OCI-LY7 (cell line): ENCODE measurements around the gene ADGRG6. TPM values are rescaled to one million over a fixed set of nuclear protein-coding genes. Genes with fewer than 3 reads are reported as not detected.

Experiments used
- BruUV-seq: library from RNA; stranded (reverse); fragments of 400-500 nt; replicated peaks from 2 replicates; lab custom pipeline; 2021; lab: Mats Ljungman, UMichigan
- CTCF ChIA-PET: fragments of 300-600 bp; sonication (Branson Sonifier 250); formaldehyde crosslinking; loops from one replicate; lab custom pipeline; 2022; ENCODE audit warnings: antibody characterized with exemption; ENCODE audit not compliant: unreplicated experiment; lab: Charles Lee
- POLR2A ChIA-PET: fragments of 300-600 bp; sonication (Branson Sonifier 250); formaldehyde crosslinking; loops from one replicate; lab custom pipeline; 2022; ENCODE audit warnings: antibody characterized with exemption; lab: Charles Lee
- DNase-seq: peaks from one replicate; pipeline ENCODE4 v3.0.0-alpha.2; 2015; ENCODE audit warnings: low spot score
- H2AFZ ChIP-seq: fragments of 200-600 bp; sonication (generic), shearing (Covaris generic); 2 replicates; pipeline ENCODE4 v1.6.1; 2014; ENCODE audit warnings: mild to moderate bottlenecking, antibody characterized with exemption, low read length, moderate library complexity
- H3K27ac ChIP-seq: fragments of 200-600 bp; sonication (generic); 2 replicates; pipeline ENCODE4 v1.5.1; 2014; ENCODE audit warnings: mixed run types, low read depth, mild to moderate bottlenecking, moderate library complexity, low read length, inconsistent platforms; ENCODE audit not compliant: poor library complexity, severe bottlenecking
- H3K36me3 ChIP-seq: fragments of 200-600 bp; sonication (generic); 2 replicates; pipeline ENCODE4 v1.6.1; 2014; ENCODE audit warnings: mild to moderate bottlenecking, antibody characterized with exemption, low read length, moderate library complexity, mixed read lengths; ENCODE audit not compliant: insufficient read depth
- H3K4me1 ChIP-seq: fragments of 200-600 bp; sonication (generic); 2 replicates; pipeline ENCODE4 v1.5.1; 2014; ENCODE audit warnings: mild to moderate bottlenecking, low read length; ENCODE audit not compliant: insufficient read depth, poor library complexity, severe bottlenecking
- H3K4me2 ChIP-seq: fragments of 200-600 bp; sonication (generic); 2 replicates; pipeline ENCODE4 v1.6.1; 2014; ENCODE audit warnings: mild to moderate bottlenecking, low read length
- H3K4me3 ChIP-seq: fragments of 200-600 bp; sonication (generic); 2 replicates; pipeline ENCODE4 v1.5.1; 2014; ENCODE audit warnings: mild to moderate bottlenecking, low read depth, low read length; ENCODE audit not compliant: poor library complexity, severe bottlenecking
- H3K79me2 ChIP-seq: fragments of 200-600 bp; sonication (generic); 2 replicates; pipeline ENCODE4 v1.6.1; 2016; ENCODE audit warnings: low read depth, mild to moderate bottlenecking, low read length, moderate library complexity, mixed read lengths; ENCODE audit not compliant: insufficient read depth
- H3K9me2 ChIP-seq: fragments of 200-600 bp; sonication (generic); 2 replicates; pipeline ENCODE4 v1.6.1; 2016; ENCODE audit warnings: mild to moderate bottlenecking, low read length, mixed read lengths; ENCODE audit not compliant: insufficient read depth
- H3K9me3 ChIP-seq: fragments of 200-600 bp; sonication (generic); 2 replicates; pipeline ENCODE4 v1.6.1; 2014; ENCODE audit warnings: mild to moderate bottlenecking, mixed run types, low read length, mixed read lengths
- H4K20me1 ChIP-seq: fragments of 200-600 bp; sonication (generic); 2 replicates; pipeline ENCODE4 v1.6.1; 2014; ENCODE audit warnings: mild to moderate bottlenecking, antibody characterized with exemption, low read length, moderate library complexity, mixed read lengths; ENCODE audit not compliant: insufficient read depth
- EZH2phosphoT487 ChIP-seq: fragments of 200-600 bp; sonication (generic); IDR thresholded peaks from 2 replicates; pipeline ENCODE4 v1.6.1; 2018; ENCODE audit warnings: low read depth, borderline replicate concordance, mild to moderate bottlenecking, mixed run types, antibody characterized with exemption, low read length, moderate library complexity, mixed read lengths
- intact Hi-C: fragments of 100-400 bp; cut with micrococcal nuclease; formaldehyde crosslinking; loops from one replicate; pipeline ENCODE4 v1.10.0; 2022; ENCODE audit not compliant: unreplicated experiment
- total RNA-seq, 2 experiments: library from RNA; depleted of rRNA in 1 of 2; stranded (reverse); fragments of >200 nt in 1 of 2; shearing (Covaris generic) in 1 of 2; gene quantifications; 2 replicates each; pipeline ENCODE4 v1.2.3, GENCODE V29; 2014 to 2022
- TF ChIP-seq, protein P1 (sequence below): fragments of 200-600 bp; sonication (generic); conservative IDR thresholded peaks from 2 replicates; pipeline ENCODE4 v1.5.1; 2014; ENCODE audit warnings: mild to moderate bottlenecking, antibody characterized with exemption, low read length, moderate library complexity, mixed read lengths

The ADGRG6 gene
- total RNA-seq, 2 experiments from 2014 or later, result not detected

DNA sequence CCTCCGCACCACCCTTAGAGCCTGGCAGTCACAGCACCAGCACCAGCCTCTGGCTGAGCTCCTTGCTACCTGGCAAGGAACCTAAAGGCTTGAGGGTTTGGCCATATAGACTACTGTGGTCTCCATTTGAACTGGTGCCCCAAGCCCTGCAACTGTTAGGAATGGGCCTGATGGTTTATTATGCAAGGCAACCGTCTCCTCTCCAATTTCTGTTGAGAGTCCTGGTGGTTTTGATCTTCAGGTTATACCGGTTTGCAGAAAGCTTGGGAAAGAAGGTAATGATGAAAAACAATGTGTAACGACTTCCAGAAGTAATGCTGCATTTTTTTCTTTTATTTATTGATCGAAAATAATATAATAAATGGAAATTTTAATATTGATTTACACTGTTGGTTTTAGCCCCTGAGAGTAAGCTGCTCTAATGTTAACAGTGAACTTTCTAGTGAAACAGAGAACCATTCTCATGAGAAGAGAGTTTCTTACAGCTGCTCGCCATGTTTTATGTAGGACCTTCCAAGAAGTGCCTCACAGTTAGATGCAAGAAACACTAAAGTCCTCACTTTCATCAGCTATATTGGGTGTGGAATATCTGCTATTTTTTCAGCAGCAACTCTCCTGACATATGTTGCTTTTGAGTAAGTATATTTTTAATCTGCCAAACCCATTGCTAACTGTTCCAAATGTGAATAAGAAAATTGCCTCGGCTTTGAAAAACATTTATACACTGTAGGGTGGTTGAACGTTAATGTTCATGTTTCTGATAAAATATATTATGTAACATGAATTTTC is 112.8 kb downstream of the ADGRG6 start:
- CTCF ChIA-PET, result no interaction called here
- DNase-seq, result no peak

DNA sequence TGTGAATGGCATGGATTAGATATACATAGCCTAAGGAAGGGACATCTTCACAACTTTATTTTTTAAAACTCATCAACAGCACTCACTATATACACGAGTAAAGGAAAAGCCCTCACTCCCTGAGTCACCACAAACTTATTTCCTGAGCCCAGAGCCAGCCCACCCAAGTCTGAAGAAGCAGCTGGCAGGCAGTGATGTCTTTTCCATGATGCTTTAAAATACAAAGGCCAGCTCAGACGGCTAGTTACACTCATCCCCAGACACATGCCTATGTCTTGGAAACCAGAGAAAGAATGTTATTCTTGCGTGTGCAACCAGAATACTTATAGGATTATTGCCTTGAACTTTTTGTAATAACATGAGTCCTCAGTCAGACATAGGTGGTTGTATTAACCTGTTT is 114.4 kb downstream of the ADGRG6 start:
- Histone ChIP-seq H3K4me3 (no peak overlapping the region), H3K9me3 (no peaks in the 10 kb centered on the region), H3K36me3 (no peaks in the 10 kb centered on the region), H3K4me1 (no peaks in the 10 kb centered on the region), H3K27ac (no peak overlapping the region), H3K79me2 (no peaks in the 10 kb centered on the region), H2AFZ (no peak overlapping the region), H4K20me1 (no peaks in the 10 kb centered on the region), H3K4me2 (no peak overlapping the region), H3K9me2 (no peaks in the 10 kb centered on the region)
- DNase-seq, result no peak
- POLR2A ChIA-PET, result interaction anchor here (0.6 to 1.0 kb wide), 2 partner anchors 20 to 671 kb away, joined by 3 read pairs; no protein-coding TSS in a partner anchor
- intact Hi-C loops, result no loop called here
- CTCF ChIA-PET, result no interaction called here
- TF ChIP-seq EZH2phosphoT487, result no peak
- TF ChIP-seq, protein P1, sequence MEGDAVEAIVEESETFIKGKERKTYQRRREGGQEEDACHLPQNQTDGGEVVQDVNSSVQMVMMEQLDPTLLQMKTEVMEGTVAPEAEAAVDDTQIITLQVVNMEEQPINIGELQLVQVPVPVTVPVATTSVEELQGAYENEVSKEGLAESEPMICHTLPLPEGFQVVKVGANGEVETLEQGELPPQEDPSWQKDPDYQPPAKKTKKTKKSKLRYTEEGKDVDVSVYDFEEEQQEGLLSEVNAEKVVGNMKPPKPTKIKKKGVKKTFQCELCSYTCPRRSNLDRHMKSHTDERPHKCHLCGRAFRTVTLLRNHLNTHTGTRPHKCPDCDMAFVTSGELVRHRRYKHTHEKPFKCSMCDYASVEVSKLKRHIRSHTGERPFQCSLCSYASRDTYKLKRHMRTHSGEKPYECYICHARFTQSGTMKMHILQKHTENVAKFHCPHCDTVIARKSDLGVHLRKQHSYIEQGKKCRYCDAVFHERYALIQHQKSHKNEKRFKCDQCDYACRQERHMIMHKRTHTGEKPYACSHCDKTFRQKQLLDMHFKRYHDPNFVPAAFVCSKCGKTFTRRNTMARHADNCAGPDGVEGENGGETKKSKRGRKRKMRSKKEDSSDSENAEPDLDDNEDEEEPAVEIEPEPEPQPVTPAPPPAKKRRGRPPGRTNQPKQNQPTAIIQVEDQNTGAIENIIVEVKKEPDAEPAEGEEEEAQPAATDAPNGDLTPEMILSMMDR, result no peak
- no TSS peak for BruUV-seq

More for the DNA sequence above, 112.8 kb downstream of the ADGRG6 start:
- Histone ChIP-seq H3K4me3 (no peak overlapping the region), H3K36me3 (no peaks in the 10 kb centered on the region), H2AFZ (no peak overlapping the region), H4K20me1 (no peaks in the 10 kb centered on the region), H3K4me2 (no peak overlapping the region), H3K27ac (no peak overlapping the region), H3K79me2 (no peaks in the 10 kb centered on the region), H3K9me2 (no peaks in the 10 kb centered on the region), H3K4me1 (no peaks in the 10 kb centered on the region), H3K9me3 (no peaks in the 10 kb centered on the region)
- intact Hi-C loops, result no loop called here
- no TSS peak for BruUV-seq
- POLR2A ChIA-PET, result no interaction called here
- TF ChIP-seq EZH2phosphoT487, result no peak
- TF ChIP-seq, protein P1, result no peak

DNA sequence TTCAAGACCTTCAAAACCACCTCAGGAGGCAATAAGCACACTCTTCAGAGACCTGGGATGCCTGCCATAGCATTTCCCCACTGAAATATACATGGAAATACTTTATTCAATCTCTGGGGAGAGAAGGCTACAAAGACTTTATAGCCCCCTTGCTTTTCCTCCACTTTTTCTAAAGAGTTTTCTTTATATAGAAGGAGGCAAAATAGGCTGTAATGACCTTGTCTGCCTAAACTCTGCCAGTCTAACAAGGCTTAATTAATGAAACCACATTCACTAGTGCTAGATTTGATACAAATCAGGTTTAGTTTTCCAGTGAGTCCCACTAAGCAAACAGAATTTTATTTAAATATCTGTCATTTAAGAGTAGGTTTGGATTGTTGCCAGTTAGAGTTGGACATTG is 114.9 kb downstream of the ADGRG6 start:
- BruUV-seq, result no TSS peak
- POLR2A ChIA-PET, result interaction anchor here (0.6 to 1.0 kb wide), 2 partner anchors 20 to 670 kb away, joined by 3 read pairs; no protein-coding TSS in a partner anchor
- TF ChIP-seq, protein P1, result no peak
- no peak for TF ChIP-seq EZH2phosphoT487

More for the DNA sequence above, 114.9 kb downstream of the ADGRG6 start:
- intact Hi-C loops, result no loop called here
- no peak for DNase-seq
- Histone ChIP-seq H3K27ac (no peak overlapping the region), H4K20me1 (no peaks in the 10 kb centered on the region), H3K9me3 (no peaks in the 10 kb centered on the region), H3K4me3 (no peak overlapping the region), H3K4me2 (no peak overlapping the region), H3K4me1 (no peaks in the 10 kb centered on the region), H3K9me2 (no peaks in the 10 kb centered on the region), H3K36me3 (no peaks in the 10 kb centered on the region), H3K79me2 (no peaks in the 10 kb centered on the region), H2AFZ (no peak overlapping the region)
- CTCF ChIA-PET, result no interaction called here
